Sigmoid colon (tissue), 4 donors: Measurements from ENCODE around the gene SESN1.

ENCODE experiments used
- POLR2A ChIP-seq, 2 donors: fragments of 450-650 bp; IDR thresholded peaks; one replicate each; pipeline ENCODE4 v1.6.1; 2016; ENCODE audit warnings: antibody characterized with exemption in 2 of 2, mild to moderate bottlenecking in 2 of 2, moderate library complexity in 2 of 2
- POLR2AphosphoS5 ChIP-seq, 4 donors: sonication (generic); formaldehyde crosslinking; IDR thresholded peaks; one replicate each; pipeline ENCODE4 v1.6.1; 2017; ENCODE audit warnings: antibody characterized with exemption in 4 of 4
- TF ChIP-seq, protein P1 (sequence below), 4 experiments: fragments of 450-650 bp in 3 of 4; fragments of 200-600 bp in 1 of 4; IDR thresholded peaks; one replicate each; pipeline ENCODE4 v1.5.1; 2016 to 2019; ENCODE audit warnings: antibody characterized with exemption in 4 of 4, mild to moderate bottlenecking in 3 of 4, moderate library complexity in 2 of 4

GRCh38 chr6:109082188-109082577, 12.5 kb downstream of the SESN1 start:
- no peak for TF ChIP-seq POLR2AphosphoS5 (IDR thresholded peaks at IDR 0.05)
- TF ChIP-seq, protein P1, sequence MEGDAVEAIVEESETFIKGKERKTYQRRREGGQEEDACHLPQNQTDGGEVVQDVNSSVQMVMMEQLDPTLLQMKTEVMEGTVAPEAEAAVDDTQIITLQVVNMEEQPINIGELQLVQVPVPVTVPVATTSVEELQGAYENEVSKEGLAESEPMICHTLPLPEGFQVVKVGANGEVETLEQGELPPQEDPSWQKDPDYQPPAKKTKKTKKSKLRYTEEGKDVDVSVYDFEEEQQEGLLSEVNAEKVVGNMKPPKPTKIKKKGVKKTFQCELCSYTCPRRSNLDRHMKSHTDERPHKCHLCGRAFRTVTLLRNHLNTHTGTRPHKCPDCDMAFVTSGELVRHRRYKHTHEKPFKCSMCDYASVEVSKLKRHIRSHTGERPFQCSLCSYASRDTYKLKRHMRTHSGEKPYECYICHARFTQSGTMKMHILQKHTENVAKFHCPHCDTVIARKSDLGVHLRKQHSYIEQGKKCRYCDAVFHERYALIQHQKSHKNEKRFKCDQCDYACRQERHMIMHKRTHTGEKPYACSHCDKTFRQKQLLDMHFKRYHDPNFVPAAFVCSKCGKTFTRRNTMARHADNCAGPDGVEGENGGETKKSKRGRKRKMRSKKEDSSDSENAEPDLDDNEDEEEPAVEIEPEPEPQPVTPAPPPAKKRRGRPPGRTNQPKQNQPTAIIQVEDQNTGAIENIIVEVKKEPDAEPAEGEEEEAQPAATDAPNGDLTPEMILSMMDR (IDR thresholded peaks at IDR 0.05) = no peak
- TF ChIP-seq POLR2A (IDR thresholded peaks at IDR 0.05) = no peak
